HTERT RPE-1 (cell line): Measurements from ENCODE around the gene ZDHHC4.
"Not testable (repeated sequence)": the region's sequence is repeated elsewhere in the genome, so short reads cannot be mapped to it uniquely, and the experiment has no call there.

ENCODE experiments used
- in situ Hi-C: fragments of 300-500 bp; cut with MboI; formaldehyde crosslinking; loops from 4 replicates; pipeline ENCODE4 v1.14.3; 2020; ENCODE audit warnings: low sequenced_read_pairs

ZDHHC4 gene

GRCh38 chr7:6631605-6632004 is 54.4 kb downstream of the ZDHHC4 start:
- in situ Hi-C loops, result no loop called here

- in situ Hi-C loops, result no loop called here
These were observed 56.8 kb downstream of the ZDHHC4 start for GRCh38 chr7:6634021-6634420.

- in situ Hi-C loops, result not testable (repeated sequence)
These were observed 57.7 kb downstream of the ZDHHC4 start for GRCh38 chr7:6634971-6635370.

GRCh38 chr7:6636741-6637543 is 59.7 kb downstream of the ZDHHC4 start, which contains the start of gene ZNF316:
Gene ZNF316 (plus strand): TSS chr7:6637318. CDS start chr7:6642410, 5,092 bp downstream.
- in situ Hi-C loops, result no loop called here

GRCh38 chr7:6637544-6638229 is 60.4 kb downstream of the ZDHHC4 start:
- in situ Hi-C loops, result no loop called here
